HL-60 (cell line): ENCODE results near the gene LDHB.

Source experiments
- GABPA ChIP-seq: IDR thresholded peaks from 2 replicates; pipeline ENCODE4 v1.6.1; 2012; ENCODE audit warnings: low read depth
- POLR2AphosphoS5 ChIP-seq: IDR thresholded peaks from 2 replicates; pipeline ENCODE4 v1.6.1; 2012; ENCODE audit warnings: low read depth
- TF ChIP-seq, protein P1 (sequence below): IDR thresholded peaks from one replicate; pipeline ENCODE4 v1.5.1; 2011; ENCODE audit warnings: low read length, control low read depth, inconsistent platforms; ENCODE audit not compliant: insufficient read depth
- TF ChIP-seq, protein P2 (sequence below): IDR thresholded peaks from 2 replicates; pipeline ENCODE4 v1.6.1; 2012; ENCODE audit warnings: low read depth; ENCODE audit not compliant: insufficient replicate concordance

DNA sequence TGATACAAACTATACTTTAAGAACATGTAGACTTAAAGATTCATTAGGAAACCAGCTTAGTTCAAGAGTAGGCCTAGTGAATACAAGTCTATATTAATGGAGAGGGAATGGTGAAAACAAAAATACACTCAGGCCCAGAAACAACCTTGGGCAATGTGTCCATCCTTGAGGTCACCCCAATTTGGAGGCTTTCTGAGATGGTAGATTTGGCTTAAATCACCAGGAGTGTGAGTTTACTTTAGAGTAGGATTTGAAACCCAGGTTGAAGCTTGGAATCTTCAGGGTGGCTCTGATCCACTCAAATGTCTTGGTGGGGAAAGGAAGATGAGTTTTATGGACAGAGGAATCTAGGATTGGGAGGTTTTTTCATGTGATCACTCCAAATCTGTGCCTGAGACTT is 10.5 kb downstream of the LDHB start:
- TF ChIP-seq, protein P1, sequence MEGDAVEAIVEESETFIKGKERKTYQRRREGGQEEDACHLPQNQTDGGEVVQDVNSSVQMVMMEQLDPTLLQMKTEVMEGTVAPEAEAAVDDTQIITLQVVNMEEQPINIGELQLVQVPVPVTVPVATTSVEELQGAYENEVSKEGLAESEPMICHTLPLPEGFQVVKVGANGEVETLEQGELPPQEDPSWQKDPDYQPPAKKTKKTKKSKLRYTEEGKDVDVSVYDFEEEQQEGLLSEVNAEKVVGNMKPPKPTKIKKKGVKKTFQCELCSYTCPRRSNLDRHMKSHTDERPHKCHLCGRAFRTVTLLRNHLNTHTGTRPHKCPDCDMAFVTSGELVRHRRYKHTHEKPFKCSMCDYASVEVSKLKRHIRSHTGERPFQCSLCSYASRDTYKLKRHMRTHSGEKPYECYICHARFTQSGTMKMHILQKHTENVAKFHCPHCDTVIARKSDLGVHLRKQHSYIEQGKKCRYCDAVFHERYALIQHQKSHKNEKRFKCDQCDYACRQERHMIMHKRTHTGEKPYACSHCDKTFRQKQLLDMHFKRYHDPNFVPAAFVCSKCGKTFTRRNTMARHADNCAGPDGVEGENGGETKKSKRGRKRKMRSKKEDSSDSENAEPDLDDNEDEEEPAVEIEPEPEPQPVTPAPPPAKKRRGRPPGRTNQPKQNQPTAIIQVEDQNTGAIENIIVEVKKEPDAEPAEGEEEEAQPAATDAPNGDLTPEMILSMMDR: no peak
- no peak for TF ChIP-seq POLR2AphosphoS5
- TF ChIP-seq, protein P2, sequence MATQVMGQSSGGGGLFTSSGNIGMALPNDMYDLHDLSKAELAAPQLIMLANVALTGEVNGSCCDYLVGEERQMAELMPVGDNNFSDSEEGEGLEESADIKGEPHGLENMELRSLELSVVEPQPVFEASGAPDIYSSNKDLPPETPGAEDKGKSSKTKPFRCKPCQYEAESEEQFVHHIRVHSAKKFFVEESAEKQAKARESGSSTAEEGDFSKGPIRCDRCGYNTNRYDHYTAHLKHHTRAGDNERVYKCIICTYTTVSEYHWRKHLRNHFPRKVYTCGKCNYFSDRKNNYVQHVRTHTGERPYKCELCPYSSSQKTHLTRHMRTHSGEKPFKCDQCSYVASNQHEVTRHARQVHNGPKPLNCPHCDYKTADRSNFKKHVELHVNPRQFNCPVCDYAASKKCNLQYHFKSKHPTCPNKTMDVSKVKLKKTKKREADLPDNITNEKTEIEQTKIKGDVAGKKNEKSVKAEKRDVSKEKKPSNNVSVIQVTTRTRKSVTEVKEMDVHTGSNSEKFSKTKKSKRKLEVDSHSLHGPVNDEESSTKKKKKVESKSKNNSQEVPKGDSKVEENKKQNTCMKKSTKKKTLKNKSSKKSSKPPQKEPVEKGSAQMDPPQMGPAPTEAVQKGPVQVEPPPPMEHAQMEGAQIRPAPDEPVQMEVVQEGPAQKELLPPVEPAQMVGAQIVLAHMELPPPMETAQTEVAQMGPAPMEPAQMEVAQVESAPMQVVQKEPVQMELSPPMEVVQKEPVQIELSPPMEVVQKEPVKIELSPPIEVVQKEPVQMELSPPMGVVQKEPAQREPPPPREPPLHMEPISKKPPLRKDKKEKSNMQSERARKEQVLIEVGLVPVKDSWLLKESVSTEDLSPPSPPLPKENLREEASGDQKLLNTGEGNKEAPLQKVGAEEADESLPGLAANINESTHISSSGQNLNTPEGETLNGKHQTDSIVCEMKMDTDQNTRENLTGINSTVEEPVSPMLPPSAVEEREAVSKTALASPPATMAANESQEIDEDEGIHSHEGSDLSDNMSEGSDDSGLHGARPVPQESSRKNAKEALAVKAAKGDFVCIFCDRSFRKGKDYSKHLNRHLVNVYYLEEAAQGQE: no peak
- no peak for TF ChIP-seq GABPA
